Neural progenitor cell (in vitro differentiated cells): ENCODE results near the gene HLA-DQB1. TPM values are rescaled to one million over a fixed set of nuclear protein-coding genes. Genes with fewer than 3 reads are reported as not detected.

Experiments used
- DNase-seq: peaks from one replicate; pipeline ENCODE4 v3.0.0-alpha.2; 2016; ENCODE audit warnings: low spot score
- H2AFZ ChIP-seq: fragments of 200-600 bp; sonication (generic); replicated peaks from 2 replicates; pipeline ENCODE4 v1.6.1; 2016; ENCODE audit warnings: antibody characterized with exemption
- H3F3A ChIP-seq: fragments of 200-600 bp; sonication (generic); 2 replicates; pipeline ENCODE4 v1.6.1; 2016; ENCODE audit warnings: antibody characterized with exemption, low read depth
- H3K27ac ChIP-seq: fragments of 200-600 bp; sonication (generic); 2 replicates; pipeline ENCODE4 v1.5.1; 2016; ENCODE audit warnings: mild to moderate bottlenecking
- H3K27me3 ChIP-seq: fragments of 200-600 bp; sonication (generic); 2 replicates; pipeline ENCODE4 v1.6.1; 2016; ENCODE audit warnings: mild to moderate bottlenecking, moderate library complexity
- H3K36me3 ChIP-seq: fragments of 200-600 bp; sonication (generic); 2 replicates; pipeline ENCODE4 v1.5.1; 2016
- H3K4me1 ChIP-seq: fragments of 200-600 bp; sonication (generic); 2 replicates; pipeline ENCODE4 v1.6.1; 2016; ENCODE audit warnings: mixed run types
- H3K4me2 ChIP-seq: fragments of 200-600 bp; sonication (generic); 2 replicates; pipeline ENCODE4 v1.6.1; 2016
- H3K4me3 ChIP-seq: fragments of 200-600 bp; sonication (generic); 2 replicates; pipeline ENCODE4 v1.5.1; 2016
- H3K79me2 ChIP-seq: fragments of 200-600 bp; sonication (generic); 2 replicates; pipeline ENCODE4 v1.6.1; 2016; ENCODE audit warnings: low read depth
- H3K9ac ChIP-seq: fragments of 200-600 bp; sonication (generic); 2 replicates; pipeline ENCODE4 v1.6.1; 2016
- H3K9me3 ChIP-seq: fragments of 200-600 bp; sonication (generic); 2 replicates; pipeline ENCODE4 v1.5.1; 2016; ENCODE audit warnings: low read depth
- H4K20me1 ChIP-seq: fragments of 200-600 bp; sonication (generic); 2 replicates; pipeline ENCODE4 v1.6.1; 2016; ENCODE audit warnings: low read depth
- H3K27ac Mint-ChIP-seq: 3 replicates; pipeline ENCODE4 v1.8.0; 2021; ENCODE audit warnings: mixed read lengths
- H3K27me3 Mint-ChIP-seq: 2 replicates; pipeline ENCODE4 v1.8.0; 2022; ENCODE audit warnings: low read depth, mild to moderate bottlenecking, inconsistent platforms, moderate library complexity, mixed read lengths; ENCODE audit not compliant: insufficient read depth
- H3K36me3 Mint-ChIP-seq: 3 replicates; pipeline ENCODE4 v1.8.0; 2021; ENCODE audit warnings: mixed read lengths
- H3K4me1 Mint-ChIP-seq: 3 replicates; pipeline ENCODE4 v1.8.0; 2021; ENCODE audit warnings: mixed read lengths
- H3K4me3 Mint-ChIP-seq: 3 replicates; pipeline ENCODE4 v1.8.0; 2021; ENCODE audit warnings: mild to moderate bottlenecking, moderate library complexity, mixed read lengths
- H3K9me3 Mint-ChIP-seq: 3 replicates; pipeline ENCODE4 v1.8.0; 2020; ENCODE audit warnings: mixed read lengths
- EZH2 ChIP-seq: fragments of 200-600 bp; sonication (generic); IDR thresholded peaks from 2 replicates; pipeline ENCODE4 v1.6.1; 2017; ENCODE audit warnings: antibody characterized with exemption, mild to moderate bottlenecking, moderate library complexity
- EZH2phosphoT487 ChIP-seq: fragments of 200-600 bp; sonication (generic); IDR thresholded peaks from 2 replicates; pipeline ENCODE4 v1.6.1; 2017; ENCODE audit warnings: antibody characterized with exemption
- total RNA-seq: library from RNA; depleted of rRNA; stranded (reverse); fragments of >200 nt; gene quantifications from 2 replicates; pipeline ENCODE4 v1.2.3, GENCODE V29; 2015; ENCODE audit warnings: low replicate concordance
- TF ChIP-seq, protein P1 (sequence below): fragments of 200-600 bp; sonication (generic); IDR thresholded peaks from 2 replicates; pipeline ENCODE4 v1.5.1; 2017; ENCODE audit warnings: antibody characterized with exemption, mild to moderate bottlenecking

HLA-DQB1 gene
- total RNA-seq, 1 donor from 2014 or later, result 4.7 TPM

DNA sequence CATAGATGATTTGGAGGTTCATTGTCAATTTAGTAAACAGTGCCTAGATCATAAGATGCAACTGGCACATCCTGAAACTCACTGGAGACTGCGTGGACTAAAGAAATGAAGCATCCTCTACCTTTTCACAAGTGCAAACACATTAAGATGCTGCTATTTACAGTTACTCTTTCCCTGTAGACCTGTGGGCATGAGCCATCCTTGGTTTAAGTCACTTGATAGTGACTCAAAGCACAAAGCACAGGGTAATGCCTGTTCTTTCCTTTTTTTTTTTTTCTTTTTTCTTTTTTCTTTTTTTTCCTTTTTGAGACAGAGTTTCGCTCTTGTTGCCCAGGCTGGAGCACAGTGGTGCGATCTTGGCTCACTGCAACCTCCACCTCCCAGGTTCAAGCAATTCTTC, 39.2 kb downstream of the HLA-DQB1 start:
- Histone ChIP-seq H3K9ac (no peak overlapping the region), H3K79me2 (no peaks in the 10 kb centered on the region), H3K9me3 (no peaks in the 10 kb centered on the region), H3F3A (no peaks in the 10 kb centered on the region), H3K4me3 (no peak overlapping the region), H3K27me3 (no peaks in the 10 kb centered on the region), H4K20me1 (no peaks in the 10 kb centered on the region), H3K36me3 (no peaks in the 10 kb centered on the region), H3K27ac (no peak overlapping the region), H2AFZ (no peak overlapping the region), H3K4me1 (no peaks in the 10 kb centered on the region), H3K4me2 (no peak overlapping the region)
- Mint-ChIP-seq H3K27ac (no peak overlapping the region), H3K4me3 (no peak overlapping the region), H3K36me3 (no peaks in the 10 kb centered on the region), H3K9me3 (no peaks in the 10 kb centered on the region), H3K27me3 (no peaks in the 10 kb centered on the region), H3K4me1 (no peaks in the 10 kb centered on the region)
- no peak for TF ChIP-seq EZH2phosphoT487
- TF ChIP-seq, protein P1, sequence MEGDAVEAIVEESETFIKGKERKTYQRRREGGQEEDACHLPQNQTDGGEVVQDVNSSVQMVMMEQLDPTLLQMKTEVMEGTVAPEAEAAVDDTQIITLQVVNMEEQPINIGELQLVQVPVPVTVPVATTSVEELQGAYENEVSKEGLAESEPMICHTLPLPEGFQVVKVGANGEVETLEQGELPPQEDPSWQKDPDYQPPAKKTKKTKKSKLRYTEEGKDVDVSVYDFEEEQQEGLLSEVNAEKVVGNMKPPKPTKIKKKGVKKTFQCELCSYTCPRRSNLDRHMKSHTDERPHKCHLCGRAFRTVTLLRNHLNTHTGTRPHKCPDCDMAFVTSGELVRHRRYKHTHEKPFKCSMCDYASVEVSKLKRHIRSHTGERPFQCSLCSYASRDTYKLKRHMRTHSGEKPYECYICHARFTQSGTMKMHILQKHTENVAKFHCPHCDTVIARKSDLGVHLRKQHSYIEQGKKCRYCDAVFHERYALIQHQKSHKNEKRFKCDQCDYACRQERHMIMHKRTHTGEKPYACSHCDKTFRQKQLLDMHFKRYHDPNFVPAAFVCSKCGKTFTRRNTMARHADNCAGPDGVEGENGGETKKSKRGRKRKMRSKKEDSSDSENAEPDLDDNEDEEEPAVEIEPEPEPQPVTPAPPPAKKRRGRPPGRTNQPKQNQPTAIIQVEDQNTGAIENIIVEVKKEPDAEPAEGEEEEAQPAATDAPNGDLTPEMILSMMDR, result no peak
- no peak for TF ChIP-seq EZH2
- no peak for DNase-seq

DNA sequence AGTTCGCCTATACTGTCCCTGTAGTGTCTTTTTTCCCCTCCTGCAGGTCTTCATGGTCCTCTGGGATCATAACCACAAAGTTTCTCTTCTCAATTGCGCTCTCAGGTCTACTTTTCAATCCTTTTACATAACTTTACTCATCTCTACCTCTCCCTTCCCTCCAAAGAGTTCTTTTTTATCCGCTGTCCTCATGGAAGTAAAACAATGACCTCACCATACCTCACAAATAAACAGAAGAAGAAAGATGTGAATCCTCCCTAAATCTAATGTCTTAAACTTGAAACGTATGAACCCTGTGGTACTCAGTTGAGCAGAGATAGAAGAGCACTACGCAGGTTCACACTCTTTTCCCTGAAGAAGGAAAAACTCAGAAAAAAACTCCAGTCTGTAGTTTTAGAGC, 41.3 kb downstream of the HLA-DQB1 start:
- no peaks in the 10 kb centered on the region for H3K27me3 Mint-ChIP-seq
- no peaks in the 10 kb centered on the region for H3K27me3 ChIP-seq
- H3K4me3 Mint-ChIP-seq, result no peak overlapping the region
- TF ChIP-seq, protein P1, result no peak
- TF ChIP-seq EZH2 (no peak), EZH2phosphoT487 (no peak)
- H3F3A ChIP-seq, result no peaks in the 10 kb centered on the region
- no peak overlapping the region for H2AFZ ChIP-seq
- no peak overlapping the region for H3K4me2 ChIP-seq
- H3K9ac ChIP-seq, result no peak overlapping the region
- H3K27ac Mint-ChIP-seq, result no peak overlapping the region
- no peaks in the 10 kb centered on the region for H3K36me3 Mint-ChIP-seq
- no peak overlapping the region for H3K4me3 ChIP-seq
- H4K20me1 ChIP-seq, result no peaks in the 10 kb centered on the region
- DNase-seq, result no peak
- H3K4me1 ChIP-seq, result no peaks in the 10 kb centered on the region
- no peaks in the 10 kb centered on the region for H3K9me3 ChIP-seq
- no peaks in the 10 kb centered on the region for H3K36me3 ChIP-seq
- H3K4me1 Mint-ChIP-seq, result no peaks in the 10 kb centered on the region
- no peak overlapping the region for H3K27ac ChIP-seq
- H3K9me3 Mint-ChIP-seq, result no peaks in the 10 kb centered on the region
- H3K79me2 ChIP-seq, result no peaks in the 10 kb centered on the region

DNA sequence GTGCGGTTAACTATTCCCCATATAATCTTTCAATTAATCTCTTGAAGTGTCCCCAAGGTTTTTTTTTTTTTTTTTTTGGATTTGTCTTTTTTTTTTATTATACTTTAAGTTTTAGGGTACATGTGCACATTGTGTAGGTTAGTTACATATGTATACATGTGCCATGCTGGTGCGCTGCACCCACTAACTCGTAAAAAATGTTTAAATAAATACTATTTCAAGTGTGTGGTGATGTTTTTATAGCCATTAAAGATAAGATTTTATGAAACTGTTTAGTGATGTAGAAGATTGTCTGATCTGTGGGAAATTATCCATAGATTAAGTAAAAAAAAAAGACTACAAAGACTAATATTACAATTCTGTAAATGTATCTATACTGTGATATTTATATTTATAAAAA, 41.9 kb downstream of the HLA-DQB1 start:
- DNase-seq, result no peak
- TF ChIP-seq EZH2, result no peak
- no peak for TF ChIP-seq EZH2phosphoT487
- TF ChIP-seq, protein P1, result no peak

More for the DNA sequence above, 41.9 kb downstream of the HLA-DQB1 start:
- no peaks in the 10 kb centered on the region for H3K9me3 ChIP-seq
- Mint-ChIP-seq H3K27ac (no peak overlapping the region), H3K27me3 (no peaks in the 10 kb centered on the region), H3K36me3 (no peaks in the 10 kb centered on the region), H3K4me3 (no peak overlapping the region), H3K4me1 (no peaks in the 10 kb centered on the region), H3K9me3 (no peaks in the 10 kb centered on the region)
- no peak overlapping the region for H3K27ac ChIP-seq
- no peak overlapping the region for H2AFZ ChIP-seq
- H3F3A ChIP-seq, result no peaks in the 10 kb centered on the region
- no peaks in the 10 kb centered on the region for H3K36me3 ChIP-seq
- no peak overlapping the region for H3K4me3 ChIP-seq
- H3K9ac ChIP-seq, result no peak overlapping the region
- H3K4me1 ChIP-seq, result no peaks in the 10 kb centered on the region
- H3K79me2 ChIP-seq, result no peaks in the 10 kb centered on the region
- no peaks in the 10 kb centered on the region for H4K20me1 ChIP-seq
- H3K27me3 ChIP-seq, result no peaks in the 10 kb centered on the region
- H3K4me2 ChIP-seq, result no peak overlapping the region
